Hypothalamus (tissue), 51 donors: ENCODE data around the gene KCNC2.

ENCODE experiments used
- DNase-seq, 51 donors: peaks; one replicate each; lab custom pipeline; 2025; lab: John Stamatoyannopoulos, UW

KCNC2 gene

DNA sequence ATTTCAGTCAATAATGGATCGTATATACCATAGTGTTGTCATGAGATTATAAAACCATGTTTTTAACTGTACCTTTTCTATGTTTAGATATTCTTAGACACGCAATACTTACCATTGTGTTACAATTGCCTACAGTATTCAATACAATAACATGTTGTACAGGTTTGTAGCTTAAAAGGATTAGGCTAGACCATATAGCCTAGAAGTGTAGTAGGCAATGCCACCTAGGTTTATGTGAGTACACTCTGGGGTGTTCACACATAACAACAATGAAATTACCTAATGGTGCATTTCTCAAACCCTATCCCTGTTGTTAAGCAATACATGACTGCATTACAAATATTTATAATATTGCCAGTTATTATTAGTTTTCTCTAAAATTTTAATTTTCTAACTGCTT lies 144.2 kb downstream of the KCNC2 start:
- DNase-seq = no peak

DNA sequence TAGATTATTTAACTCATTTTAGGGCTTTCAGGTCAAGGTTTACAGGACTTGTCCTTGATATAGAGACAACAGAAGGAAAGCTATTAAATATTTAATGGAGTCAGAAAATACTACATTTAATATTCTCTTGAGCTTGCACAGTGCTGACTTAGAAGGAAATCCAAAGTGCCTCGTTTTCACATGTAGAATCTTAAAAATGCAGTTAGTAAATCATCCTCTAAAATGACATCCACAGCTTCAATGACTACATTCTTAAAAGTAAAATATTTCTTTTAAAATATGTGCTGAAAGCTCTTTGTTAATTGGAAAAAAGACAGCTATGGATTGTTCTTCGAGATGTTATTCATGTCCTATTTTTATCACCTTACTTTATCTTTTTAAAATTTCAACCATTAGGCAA lies 146.9 kb downstream of the KCNC2 start:
- DNase-seq = no peak

DNA sequence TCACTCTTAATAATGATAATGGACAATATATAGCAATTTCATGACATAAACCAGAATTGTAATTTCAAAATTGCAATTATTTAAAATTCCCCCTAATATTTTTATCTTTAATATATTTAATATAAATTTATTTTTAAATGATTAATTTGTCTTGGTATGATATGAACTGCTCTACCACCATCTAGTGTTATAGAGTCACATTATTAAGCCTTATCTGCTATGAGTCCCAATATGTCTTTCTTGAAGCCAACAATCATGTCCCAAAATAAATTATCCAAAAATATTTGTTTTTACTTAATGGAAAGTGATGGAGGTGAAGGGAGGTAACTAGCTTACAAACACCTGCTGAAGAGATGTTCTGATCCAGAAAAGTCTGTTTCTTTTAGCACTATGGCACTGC lies 151.4 kb downstream of the KCNC2 start:
- no peak for DNase-seq

DNA sequence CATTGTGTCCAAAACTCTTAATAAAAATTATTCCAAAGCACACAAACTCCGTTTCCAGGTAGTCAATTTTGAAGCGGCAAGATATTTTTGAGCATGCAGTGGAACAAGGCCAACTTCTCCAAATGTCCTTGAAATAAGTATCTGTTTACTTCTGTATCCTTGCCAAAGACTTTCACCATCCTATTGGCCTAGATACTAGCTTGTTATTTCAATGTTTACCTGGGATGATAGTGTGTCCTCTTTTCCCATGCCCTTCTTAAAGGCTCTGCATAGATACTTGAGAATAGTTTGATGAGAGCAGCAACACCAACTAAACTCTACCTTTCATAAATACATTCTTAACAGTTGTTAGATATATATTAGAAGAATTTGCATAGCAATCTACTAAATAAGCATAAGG lies 160.9 kb downstream of the KCNC2 start:
- no peak for DNase-seq

DNA sequence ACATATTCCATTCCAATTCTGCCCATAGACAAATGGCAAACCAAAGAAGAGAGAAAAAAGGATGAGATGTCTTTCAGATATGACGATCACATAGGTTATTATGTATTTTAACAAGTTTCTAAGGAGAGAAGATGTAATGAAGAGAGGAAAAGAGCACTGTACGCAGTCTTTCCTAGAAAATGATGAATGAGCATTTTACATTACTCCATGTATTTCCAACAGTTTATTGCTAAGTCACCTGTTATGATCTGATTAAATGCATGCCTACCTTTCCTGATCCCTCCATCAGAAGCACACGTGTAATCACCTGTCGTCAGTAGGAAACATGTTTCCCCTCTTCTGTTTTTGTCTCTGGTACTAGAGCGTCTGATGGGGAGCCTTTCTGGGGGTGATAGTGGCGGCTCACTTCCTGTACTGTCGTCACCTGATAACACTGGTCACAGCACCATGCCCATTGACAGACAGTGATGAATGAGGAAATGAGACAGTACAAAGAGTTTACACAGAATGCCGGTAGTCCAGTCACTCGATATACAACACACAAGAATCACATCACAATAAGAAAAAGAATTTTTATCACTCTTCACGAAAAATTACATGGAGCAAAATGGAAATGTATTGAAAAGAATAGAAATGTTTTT lies 161.6 kb downstream of the KCNC2 start:
- no peak for DNase-seq

DNA sequence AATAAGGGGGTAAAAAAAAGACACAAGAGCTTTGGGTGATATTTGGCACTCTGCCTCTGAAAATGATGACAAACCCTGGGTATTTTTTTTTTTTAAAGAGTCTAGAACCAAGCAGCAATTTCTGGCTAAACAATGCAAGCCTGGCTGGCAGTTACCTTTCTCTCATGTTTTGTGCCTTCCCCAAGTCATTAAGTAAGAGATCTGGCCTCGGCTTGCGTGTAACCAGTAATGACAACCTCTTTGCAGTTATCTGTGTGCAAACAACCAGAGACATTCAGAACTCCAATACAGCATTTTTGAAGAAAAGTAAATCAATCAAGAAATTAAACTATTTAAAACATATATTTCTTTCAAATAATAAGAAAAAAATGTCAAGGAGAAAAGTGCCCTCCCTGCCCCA lies 167.5 kb downstream of the KCNC2 start:
- no peak for DNase-seq

DNA sequence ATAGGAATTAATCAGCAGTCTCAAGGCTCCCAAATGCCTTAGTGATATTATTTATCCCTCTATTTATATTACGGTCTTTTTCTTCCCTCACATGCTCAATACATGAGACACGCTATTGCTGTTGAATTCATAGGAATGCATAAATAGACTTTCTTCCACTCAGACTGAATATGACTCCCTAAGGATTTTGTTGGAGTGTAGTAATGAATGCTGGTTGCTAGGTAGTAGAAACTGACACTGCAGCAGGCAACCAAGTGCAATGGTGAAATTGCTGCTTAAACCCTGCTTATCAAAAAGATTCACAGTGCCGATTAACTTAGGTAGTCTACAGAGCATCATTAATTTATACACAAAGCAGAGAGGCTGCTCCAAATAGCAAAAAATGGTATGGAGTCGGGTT lies 168.2 kb downstream of the KCNC2 start:
- DNase-seq = no peak

DNA sequence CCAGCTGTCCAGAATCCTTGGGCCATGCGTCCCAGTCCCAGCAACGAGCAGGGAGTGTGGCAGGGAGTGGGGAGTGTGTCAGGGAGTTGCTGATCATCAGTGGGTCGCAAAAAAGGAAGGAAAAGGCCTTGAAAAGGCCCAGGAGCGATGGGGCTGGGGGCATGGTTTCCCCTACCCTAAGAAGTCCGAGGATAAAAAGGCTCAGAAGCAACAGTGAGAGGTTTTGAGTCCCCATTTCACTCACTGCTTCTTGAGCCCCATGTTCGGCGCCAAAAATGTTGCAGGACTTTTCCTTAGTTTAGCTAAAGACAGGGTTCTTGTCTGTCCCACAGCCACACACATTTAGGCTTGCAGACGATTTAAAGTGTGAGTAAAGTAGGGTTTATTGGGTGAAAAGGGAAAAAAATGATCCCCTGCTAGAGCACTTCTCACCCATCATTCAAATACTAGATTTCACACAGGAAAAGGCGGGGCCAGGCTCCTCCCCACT lies 189.5 kb downstream of the KCNC2 start:
- no peak for DNase-seq

DNA sequence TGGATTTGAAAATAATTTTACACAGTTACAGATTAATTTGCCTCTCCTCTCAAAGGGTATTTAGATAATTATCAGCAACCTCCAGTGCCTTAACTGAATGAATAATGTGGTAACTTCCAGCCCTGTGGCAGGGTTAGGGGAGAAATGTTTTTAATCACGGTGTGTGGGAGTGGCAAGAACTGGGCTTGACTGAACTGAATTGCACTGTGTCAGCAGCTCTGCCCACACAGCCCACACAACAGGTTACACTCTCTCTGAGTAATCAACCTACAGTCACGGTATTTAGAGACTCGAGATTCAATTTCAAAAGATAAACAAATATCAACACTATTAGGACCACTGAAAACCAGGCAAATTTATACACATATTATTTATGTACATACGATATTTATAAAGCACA lies 198.5 kb downstream of the KCNC2 start:
- DNase-seq = no peak

DNA sequence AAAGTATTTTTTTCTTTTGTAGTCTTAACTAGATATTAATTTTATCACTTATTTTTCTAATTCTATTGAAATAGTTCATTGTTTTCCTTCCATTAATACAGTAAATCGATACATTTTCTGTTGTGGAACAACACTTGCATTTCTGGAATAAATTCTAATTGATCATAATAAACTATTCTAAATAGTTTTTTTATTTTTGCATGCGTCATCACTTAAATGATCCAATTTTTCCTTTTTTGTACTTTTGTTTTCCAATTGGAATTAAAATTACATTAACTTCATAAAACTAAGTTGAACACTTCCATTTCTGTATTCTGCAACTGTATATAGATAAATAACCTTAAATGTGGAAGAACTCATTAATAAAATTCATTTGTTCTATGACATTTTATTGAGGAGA lies 202.5 kb downstream of the KCNC2 start:
- no peak for DNase-seq

DNA sequence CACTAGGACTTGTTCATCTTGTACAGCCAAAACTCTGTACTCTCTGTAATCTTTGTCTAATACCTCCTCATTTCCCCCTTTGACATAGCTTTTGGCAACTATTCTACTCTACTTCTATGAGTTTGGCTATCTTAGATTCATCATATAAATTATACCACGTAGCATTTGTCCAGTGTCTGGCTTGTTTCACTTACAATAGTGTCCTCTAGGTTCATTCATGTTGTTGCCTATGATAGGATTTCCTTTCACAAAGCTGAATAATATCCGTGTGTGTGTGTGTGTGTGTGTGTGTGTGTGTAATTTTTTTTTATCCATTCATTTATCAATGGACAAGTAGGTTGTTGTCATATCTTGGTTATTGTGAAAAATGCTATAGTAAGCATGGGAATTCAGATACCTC lies 209.5 kb downstream of the KCNC2 start:
- no peak for DNase-seq

DNA sequence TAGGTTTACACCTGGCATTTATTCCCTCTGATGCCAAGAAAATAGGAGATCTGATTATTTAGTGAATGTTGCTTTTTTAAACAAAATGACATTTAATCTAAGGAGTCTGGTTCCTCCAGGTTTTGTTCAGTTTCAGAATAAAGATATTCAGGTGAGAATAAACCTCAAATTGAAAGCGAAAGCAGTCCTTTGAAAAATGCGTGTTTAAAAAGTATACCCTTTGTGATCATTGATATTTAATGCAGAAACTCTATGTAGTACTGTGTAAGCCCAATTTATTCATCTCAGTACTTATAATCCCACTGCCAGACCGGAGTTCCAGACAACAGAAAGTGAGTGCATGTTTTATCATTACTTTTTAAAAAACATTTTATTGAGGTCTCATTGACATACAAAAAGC lies 210.2 kb downstream of the KCNC2 start:
- DNase-seq = no peak
